OCI-M2 (cell line): ENCODE measurements around the gene PAN3.
"Not testable (repeated sequence)": the region's sequence is repeated elsewhere in the genome, so short reads cannot be mapped to it uniquely, and the experiment has no call there.

ENCODE experiments used
- DNase-seq: peaks from one replicate; lab custom pipeline; 2025; ENCODE audit not compliant: unreplicated experiment; lab: John Stamatoyannopoulos, UW

PAN3 gene

GRCh38 chr13:28138012-28138755 is at the start of gene PAN3:
Gene PAN3, plus strand, starts transcription at chr13:28138545. Its CDS starts 113 bp downstream, at chr13:28138658.
- DNase-seq = no peak

DNA sequence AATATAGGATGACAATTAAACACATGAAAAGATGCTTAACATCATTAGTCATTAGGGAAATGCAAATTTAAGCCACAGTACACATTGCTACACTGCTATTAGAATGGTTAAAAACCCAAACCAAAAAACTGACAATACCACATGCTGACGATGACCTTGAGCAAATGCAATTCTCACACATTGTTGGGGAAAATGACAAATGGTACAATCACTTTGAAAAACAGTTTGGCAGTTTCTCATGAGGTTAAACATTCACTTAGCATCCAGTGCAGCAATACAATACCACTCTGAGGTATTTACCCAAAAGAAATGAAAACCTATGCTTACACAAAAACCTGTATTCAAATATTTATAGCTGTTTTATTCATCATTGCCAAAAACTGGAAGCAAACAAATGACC is 49.3 kb upstream of the PAN3 start:
- no peak for DNase-seq

- no peak for DNase-seq
Measured at GRCh38 chr13:28092431-28092830, 45.9 kb upstream of the PAN3 start.

GRCh38 chr13:28093881-28094280 is 44.5 kb upstream of the PAN3 start:
- DNase-seq = no peak

DNA sequence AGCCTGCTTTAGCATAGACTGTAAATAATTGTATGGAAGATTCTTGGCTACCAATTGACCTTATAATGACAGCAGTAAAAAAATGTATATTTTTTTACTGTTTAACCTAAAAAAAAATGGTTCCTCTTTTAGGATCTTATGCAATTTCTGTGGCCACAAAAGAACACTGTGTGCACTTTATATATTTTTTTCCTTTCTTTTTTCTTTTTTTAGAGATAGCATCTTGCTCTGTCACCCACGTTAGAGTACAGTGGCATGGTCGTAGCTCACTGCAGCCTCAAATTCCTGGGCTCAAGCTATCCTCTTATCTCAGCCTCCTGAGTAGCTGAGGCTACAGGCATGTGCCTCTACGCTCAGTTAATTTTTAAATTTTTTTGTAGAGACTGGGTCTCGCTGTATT is 44.0 kb upstream of the PAN3 start:
- no peak for DNase-seq

GRCh38 chr13:28097503-28097902 is 40.8 kb upstream of the PAN3 start:
- no peak for DNase-seq

GRCh38 chr13:28099396-28100149 is 38.8 kb upstream of the PAN3 start:
- DNase-seq = no peak

GRCh38 chr13:28100150-28101121 is 37.9 kb upstream of the PAN3 start, which contains the start of gene FLT3:
Gene FLT3, minus strand, starts transcription at chr13:28100576. Its CDS starts 66 bp downstream, at chr13:28100510.
- DNase-seq = no peak

GRCh38 chr13:28101886-28102285 is 36.5 kb upstream of the PAN3 start:
- not testable (repeated sequence) for DNase-seq

GRCh38 chr13:28106976-28107375 is 31.4 kb upstream of the PAN3 start:
- no peak for DNase-seq

DNA sequence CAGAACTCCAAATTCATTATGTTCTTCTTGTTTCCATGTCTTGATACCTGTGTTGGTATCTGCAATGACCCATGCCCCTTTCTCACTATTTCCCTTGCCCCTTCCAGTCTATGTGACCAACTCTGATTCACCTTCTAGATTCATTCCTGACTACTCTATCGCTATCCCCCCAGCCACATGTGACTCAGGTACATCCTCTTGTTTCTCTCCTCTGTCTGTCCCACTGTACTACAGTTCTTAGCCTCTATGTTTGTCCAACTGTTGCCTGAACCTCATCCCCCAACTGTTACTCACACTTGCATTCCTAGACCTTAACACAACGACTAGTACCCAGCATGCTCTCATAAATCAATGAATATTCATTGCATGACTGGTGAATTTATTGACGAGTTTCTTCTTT is 27.9 kb upstream of the PAN3 start:
- no peak for DNase-seq

GRCh38 chr13:28116736-28117135 is 21.6 kb upstream of the PAN3 start:
- no peak for DNase-seq

DNA sequence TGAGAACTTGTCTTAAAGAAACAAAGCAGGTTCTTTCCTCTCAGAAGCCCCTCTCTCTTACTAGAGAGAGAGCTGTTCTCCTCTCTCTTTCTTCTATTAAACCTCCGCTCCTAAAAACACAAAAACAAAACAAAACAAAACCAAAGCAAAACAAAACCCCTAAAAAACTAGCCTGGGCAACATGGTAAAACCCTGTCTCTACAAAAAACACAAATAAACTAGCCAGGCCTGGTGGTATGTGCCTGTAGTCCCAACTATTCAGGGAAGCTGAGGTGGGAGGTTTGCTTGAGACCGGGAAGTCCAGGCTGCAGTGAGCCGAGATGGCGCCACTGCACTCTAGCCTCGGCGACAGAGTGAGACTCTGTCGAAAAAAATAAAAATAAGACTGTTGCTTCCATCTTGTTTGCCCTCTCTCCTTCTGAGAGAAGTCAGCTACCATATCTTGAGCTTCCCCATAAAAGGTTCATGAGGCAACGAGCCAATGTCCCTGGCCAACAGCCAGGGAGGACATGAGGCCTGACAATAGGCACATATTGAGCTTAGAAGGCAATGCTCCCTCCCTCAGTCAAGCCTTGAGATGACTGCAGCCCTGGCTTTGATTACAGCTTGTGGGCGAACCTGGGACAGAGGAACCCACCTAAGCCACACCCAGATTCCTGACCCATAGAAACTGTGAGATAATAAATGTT is 20.5 kb upstream of the PAN3 start:
- no peak for DNase-seq

DNA sequence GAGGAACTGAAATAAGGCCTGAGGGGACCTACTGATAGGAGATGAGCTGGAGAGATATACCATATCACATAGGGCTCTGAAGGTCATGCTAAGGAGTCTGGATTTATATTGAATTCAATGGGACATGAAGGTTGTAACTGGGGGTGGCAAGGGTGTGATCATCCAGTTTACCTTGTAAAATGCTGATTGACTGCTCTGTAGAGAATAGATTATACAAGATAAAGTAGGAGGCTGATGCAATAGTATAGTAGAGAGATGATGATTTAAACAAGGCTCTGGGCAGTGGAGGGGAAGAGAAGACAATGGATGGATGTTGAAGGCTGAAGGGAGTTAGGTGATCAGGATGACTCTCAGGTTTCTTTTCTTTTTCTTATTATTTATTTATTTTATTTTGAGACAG is 18.0 kb upstream of the PAN3 start:
- DNase-seq = no peak

DNA sequence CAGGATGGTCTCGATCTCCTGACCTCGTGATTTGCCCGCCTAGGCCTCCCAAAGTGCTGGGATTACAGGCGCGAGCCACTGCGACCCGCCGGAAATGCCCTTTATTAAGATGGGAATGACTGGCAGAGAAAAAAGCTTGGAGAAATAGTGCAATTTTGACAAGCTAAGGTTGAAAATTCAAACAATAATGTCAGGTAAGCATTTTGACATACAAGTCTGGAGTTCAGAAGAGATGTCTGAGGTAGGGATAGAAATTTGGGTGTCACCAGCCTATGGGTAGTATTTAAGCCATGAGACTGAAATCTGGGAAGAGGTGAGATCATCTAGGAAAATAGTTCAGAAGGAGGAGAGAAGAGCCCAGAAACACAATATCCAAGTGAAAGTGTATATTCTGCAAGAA is 17.1 kb upstream of the PAN3 start:
- no peak for DNase-seq

DNA sequence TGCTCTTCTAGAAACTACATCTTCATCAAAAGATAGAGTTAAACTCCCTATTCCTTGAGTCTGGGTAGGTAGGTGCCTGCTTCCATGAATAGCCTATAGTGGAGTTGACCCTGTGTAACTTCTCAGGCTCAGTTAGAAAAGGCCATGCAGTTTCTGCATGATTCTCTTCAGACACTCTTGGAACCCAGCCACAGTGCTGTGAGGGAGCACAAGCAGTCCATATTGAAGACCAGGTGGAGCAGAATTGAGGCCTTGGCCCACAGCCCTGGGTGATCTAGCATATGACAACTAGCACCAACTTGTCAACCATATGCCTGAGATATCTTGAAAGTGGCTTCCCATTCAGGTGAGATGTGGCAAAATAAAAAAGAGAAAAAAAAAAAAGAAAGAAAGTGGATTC is 10.3 kb upstream of the PAN3 start:
- no peak for DNase-seq

DNA sequence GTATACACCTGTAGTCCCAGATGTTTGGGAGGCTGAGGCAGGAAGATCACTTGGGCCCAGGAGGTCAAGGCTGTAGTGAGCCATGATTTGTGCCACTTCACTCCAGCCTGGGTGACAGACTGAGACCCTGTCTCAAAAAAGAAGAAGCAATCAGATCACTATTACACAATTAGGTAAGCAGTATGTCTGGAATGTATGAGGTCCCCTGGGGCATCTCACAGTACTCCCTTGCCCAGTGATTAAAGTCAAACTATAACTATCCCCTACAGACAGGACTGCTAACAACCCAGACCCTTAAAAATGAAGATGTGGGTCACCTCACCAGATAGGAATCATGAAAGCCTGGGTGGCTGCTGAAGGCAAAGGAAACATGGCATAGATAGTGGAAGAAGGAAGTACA is 9.4 kb upstream of the PAN3 start:
- DNase-seq = no peak

GRCh38 chr13:28129911-28130693 is 8.2 kb upstream of the PAN3 start:
- no peak for DNase-seq

DNA sequence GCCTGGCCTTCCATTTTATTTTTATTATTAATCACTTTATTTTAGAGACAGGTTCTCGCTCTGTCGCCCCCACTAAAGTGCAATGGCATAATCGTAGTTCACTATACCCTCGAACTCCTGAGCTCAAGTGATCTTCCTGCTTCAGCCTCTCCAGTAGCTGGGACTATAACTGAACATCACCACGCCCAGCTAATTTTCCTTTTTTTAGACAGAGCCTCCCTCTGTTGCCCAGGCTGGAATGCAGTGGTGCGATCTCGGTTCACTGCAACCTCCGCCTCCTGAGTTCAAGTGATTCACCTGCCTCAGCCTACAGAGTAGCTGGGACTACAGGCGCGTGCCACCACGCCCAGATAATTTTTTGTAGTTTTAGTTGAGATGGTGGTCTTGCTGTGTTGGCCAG is 6.7 kb upstream of the PAN3 start:
- DNase-seq = no peak

- DNase-seq = no peak
Measured at GRCh38 chr13:28136916-28137315, 1.4 kb upstream of the PAN3 start.
